Measurements from ENCODE around the gene GRM8.

- no peak for TF ChIP-seq CTCF (IDR thresholded peaks at IDR 0.05)
- TF ChIP-seq POLR2A (IDR thresholded peaks at IDR 0.05), result no peak
Measured at GRCh38 chr7:127231415-127231814, 21.3 kb downstream of the GRM8 start.

Measured in breast epithelium (tissue), 3 donors.